ENCODE measurements around the gene KCTD3. TPM values are rescaled to one million over a fixed set of nuclear protein-coding genes. Genes with fewer than 3 reads are reported as not detected.

The KCTD3 gene
- total and polyA plus RNA-seq, 2 of the 13 experiments (the other 11 are each of a cell fraction or from before 2014, with no cell fraction given), result 49.8 to 68.1 TPM

DNA sequence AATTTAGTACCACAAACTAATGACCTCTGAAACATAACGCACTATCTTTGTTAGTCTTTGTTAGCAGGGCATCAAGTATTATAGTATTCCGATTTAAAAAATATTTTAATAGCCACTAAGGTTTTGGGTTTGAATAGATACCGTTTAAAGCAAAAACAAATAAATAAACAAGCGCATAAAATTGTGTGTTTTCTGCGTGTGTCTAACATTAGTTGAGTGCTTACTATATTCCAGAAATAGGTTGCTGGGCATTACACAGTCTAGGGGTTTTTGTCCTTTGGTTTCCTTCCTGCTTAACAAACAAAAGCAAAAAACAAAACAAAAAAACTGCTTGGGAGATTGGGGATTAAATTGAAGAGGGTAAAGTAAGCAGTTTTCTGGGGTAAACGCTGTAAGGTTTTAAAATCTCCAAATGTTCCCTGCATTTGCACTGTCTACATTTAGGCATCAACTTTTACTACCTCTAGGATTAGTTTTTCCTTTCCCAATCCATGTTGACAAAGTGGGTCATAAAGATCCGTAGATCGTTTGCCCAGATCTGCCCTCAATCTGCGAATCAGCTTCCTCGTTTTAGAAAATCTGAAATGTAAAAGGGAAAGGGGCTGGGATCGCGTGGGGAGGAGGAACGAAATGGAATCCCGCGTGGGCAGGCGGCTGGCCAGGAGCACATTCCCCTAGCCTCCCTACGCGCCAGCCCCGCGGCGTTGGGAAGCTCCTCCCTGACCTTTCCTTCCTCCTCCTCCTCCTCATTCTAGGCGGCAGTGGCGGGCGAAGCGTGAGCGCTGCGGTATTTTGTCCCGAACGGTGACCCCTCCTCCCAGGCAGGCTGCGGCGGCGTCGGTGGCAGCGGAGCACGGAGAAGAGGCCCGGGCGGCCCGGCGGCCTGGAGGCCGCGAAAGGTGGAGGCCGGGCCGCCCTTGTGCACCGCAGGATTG, at the start of gene KCTD3 (continued):
- TF ChIP-seq ZNF687 (CRISPR knock-in tag; IDR thresholded peaks at IDR 0.05), result peak; percentile 85
- no peak for TF ChIP-seq KLF11 (CRISPR knock-in tag; IDR thresholded peaks at IDR 0.05)
- TF ChIP-seq THAP8 (CRISPR knock-in tag; IDR thresholded peaks at IDR 0.05; ENCODE audit: borderline replicate concordance), result no peak
- no peak for TF ChIP-seq ZNF704 (CRISPR knock-in tag; IDR thresholded peaks at IDR 0.05; ENCODE audit: borderline replicate concordance)
- TF ChIP-seq ESRRA (CRISPR knock-in tag; IDR thresholded peaks at IDR 0.05; ENCODE audit: low read depth), result peak; percentile 21; the same call in 1 of the 2 replicates
- TF ChIP-seq, protein P1, sequence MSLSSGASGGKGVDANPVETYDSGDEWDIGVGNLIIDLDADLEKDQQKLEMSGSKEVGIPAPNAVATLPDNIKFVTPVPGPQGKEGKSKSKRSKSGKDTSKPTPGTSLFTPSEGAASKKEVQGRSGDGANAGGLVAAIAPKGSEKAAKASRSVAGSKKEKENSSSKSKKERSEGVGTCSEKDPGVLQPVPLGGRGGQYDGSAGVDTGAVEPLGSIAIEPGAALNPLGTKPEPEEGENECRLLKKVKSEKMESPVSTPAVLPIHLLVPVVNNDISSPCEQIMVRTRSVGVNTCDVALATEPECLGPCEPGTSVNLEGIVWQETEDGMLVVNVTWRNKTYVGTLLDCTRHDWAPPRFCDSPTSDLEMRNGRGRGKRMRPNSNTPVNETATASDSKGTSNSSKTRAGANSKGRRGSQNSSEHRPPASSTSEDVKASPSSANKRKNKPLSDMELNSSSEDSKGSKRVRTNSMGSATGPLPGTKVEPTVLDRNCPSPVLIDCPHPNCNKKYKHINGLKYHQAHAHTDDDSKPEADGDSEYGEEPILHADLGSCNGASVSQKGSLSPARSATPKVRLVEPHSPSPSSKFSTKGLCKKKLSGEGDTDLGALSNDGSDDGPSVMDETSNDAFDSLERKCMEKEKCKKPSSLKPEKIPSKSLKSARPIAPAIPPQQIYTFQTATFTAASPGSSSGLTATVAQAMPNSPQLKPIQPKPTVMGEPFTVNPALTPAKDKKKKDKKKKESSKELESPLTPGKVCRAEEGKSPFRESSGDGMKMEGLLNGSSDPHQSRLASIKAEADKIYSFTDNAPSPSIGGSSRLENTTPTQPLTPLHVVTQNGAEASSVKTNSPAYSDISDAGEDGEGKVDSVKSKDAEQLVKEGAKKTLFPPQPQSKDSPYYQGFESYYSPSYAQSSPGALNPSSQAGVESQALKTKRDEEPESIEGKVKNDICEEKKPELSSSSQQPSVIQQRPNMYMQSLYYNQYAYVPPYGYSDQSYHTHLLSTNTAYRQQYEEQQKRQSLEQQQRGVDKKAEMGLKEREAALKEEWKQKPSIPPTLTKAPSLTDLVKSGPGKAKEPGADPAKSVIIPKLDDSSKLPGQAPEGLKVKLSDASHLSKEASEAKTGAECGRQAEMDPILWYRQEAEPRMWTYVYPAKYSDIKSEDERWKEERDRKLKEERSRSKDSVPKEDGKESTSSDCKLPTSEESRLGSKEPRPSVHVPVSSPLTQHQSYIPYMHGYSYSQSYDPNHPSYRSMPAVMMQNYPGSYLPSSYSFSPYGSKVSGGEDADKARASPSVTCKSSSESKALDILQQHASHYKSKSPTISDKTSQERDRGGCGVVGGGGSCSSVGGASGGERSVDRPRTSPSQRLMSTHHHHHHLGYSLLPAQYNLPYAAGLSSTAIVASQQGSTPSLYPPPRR (CRISPR knock-in tag; IDR thresholded peaks at IDR 0.05; ENCODE audit: borderline replicate concordance), result no peak
- TF ChIP-seq FOSL1 (CRISPR knock-in tag; IDR thresholded peaks at IDR 0.05; ENCODE audit: borderline replicate concordance), result no peak
- TF ChIP-seq, protein P2, sequence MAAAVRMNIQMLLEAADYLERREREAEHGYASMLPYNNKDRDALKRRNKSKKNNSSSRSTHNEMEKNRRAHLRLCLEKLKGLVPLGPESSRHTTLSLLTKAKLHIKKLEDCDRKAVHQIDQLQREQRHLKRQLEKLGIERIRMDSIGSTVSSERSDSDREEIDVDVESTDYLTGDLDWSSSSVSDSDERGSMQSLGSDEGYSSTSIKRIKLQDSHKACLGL (CRISPR knock-in tag; IDR thresholded peaks at IDR 0.05), result no peak
- no peak for TF ChIP-seq ZNF746 (CRISPR knock-in tag; IDR thresholded peaks at IDR 0.05)
- TF ChIP-seq, protein P3, sequence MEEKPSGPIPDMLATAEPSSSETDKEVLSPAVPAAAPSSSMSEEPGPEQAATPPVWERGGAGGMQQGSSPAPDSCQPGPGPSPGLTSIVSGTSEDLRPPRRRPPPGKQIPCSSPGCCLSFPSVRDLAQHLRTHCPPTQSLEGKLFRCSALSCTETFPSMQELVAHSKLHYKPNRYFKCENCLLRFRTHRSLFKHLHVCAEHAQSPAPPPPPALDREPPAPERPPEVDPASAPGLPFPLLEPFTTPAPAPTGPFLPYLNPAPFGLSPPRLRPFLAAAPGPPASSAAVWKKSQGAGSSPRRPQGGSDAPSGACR (CRISPR knock-in tag; IDR thresholded peaks at IDR 0.05), result peak; percentile 68
- no peak for TF ChIP-seq ZFP62 (CRISPR knock-in tag; IDR thresholded peaks at IDR 0.05)
- no peak for TF ChIP-seq ZFP1 (CRISPR knock-in tag; IDR thresholded peaks at IDR 0.05)
- no peak for TF ChIP-seq YEATS2 (CRISPR knock-in tag; IDR thresholded peaks at IDR 0.05; ENCODE audit: borderline replicate concordance)
- no peak for TF ChIP-seq ZNF75D (CRISPR knock-in tag; IDR thresholded peaks at IDR 0.05; ENCODE audit: borderline replicate concordance)

Data from HepG2 (cell line).